H1 (cell line): ENCODE results near the gene SOCS6. TPM values are rescaled to one million over a fixed set of nuclear protein-coding genes. Genes with fewer than 3 reads are reported as not detected.

ENCODE experiments used
- CTCF ChIA-PET: fragments of 300-600 bp; sonication (Branson Sonifier 250); formaldehyde crosslinking; loops from one replicate; lab custom pipeline; 2021; ENCODE audit not compliant: partially characterized antibody; lab: Charles Lee
- POLR2A ChIA-PET: fragments of 300-600 bp; sonication (Branson Sonifier 250); formaldehyde crosslinking; loops from one replicate; lab custom pipeline; 2021; ENCODE audit warnings: inconsistent platforms; ENCODE audit not compliant: partially characterized antibody; lab: Charles Lee
- DNase-seq, 2 experiments: peaks; one replicate each; pipeline versions ENCODE4 v3.0.0 to v3.0.0-alpha.2; 2010 to 2022; ENCODE audit warnings: low spot score in 2 of 2, low read depth in 1 of 2, mixed read lengths in 1 of 2
- FAIRE-seq: peaks from 2 replicates; lab custom pipeline; 2011; peaks lifted over from hg19 to GRCh38; lab: Jason Lieb, UNC
- H2AFZ ChIP-seq: 2 replicates; pipeline ENCODE4 v1.8.1; 2012; ENCODE audit warnings: low read length, inconsistent platforms
- H2AK5ac ChIP-seq: 2 replicates; pipeline ENCODE4 v1.6.1; 2013; ENCODE audit warnings: low read depth, low read length
- H2BK120ac ChIP-seq: replicated peaks from 2 replicates; pipeline ENCODE3; 2013; ENCODE audit warnings: low read depth, low read length, inconsistent platforms
- H2BK12ac ChIP-seq: 2 replicates; pipeline ENCODE4 v1.6.1; 2013; ENCODE audit warnings: low read depth, low read length
- H2BK15ac ChIP-seq: 2 replicates; pipeline ENCODE4 v1.6.1; 2013; ENCODE audit warnings: low read length
- H2BK20ac ChIP-seq: 2 replicates; pipeline ENCODE4 v1.6.1; 2013; ENCODE audit warnings: low read length
- H2BK5ac ChIP-seq: 2 replicates; pipeline ENCODE4 v1.6.1; 2013; ENCODE audit warnings: low read depth, low read length
- H3K14ac ChIP-seq: 2 replicates; pipeline ENCODE4 v1.6.1; 2013; ENCODE audit warnings: inconsistent platforms; ENCODE audit not compliant: insufficient read length
- H3K18ac ChIP-seq: 2 replicates; pipeline ENCODE4 v1.6.1; 2013; ENCODE audit warnings: low read length; ENCODE audit errors: extremely low read depth
- H3K23ac ChIP-seq: 2 replicates; pipeline ENCODE4 v1.6.1; 2013; ENCODE audit warnings: inconsistent platforms; ENCODE audit not compliant: insufficient read length
- H3K23me2 ChIP-seq: 2 replicates; pipeline ENCODE4 v1.6.1; 2013; ENCODE audit warnings: low read depth, low read length
- H3K27ac ChIP-seq: 2 replicates; pipeline ENCODE4 v1.6.1; 2011; ENCODE audit warnings: low read depth, low read length, inconsistent platforms
- H3K27me3 ChIP-seq, 4 experiments: replicated peaks in 1 of 4; 1 replicate in 1 of 4; 2 replicates in 3 of 4; pipeline versions ENCODE4 v1.6.1 to v1.8.1; 2011 to 2013; ENCODE audit warnings: low read length in 3 of 4, mild to moderate bottlenecking in 3 of 4, inconsistent platforms in 2 of 4, mixed read lengths in 2 of 4, moderate library complexity in 1 of 4; ENCODE audit not compliant: control insufficient read depth in 3 of 4, insufficient read depth in 3 of 4; ENCODE audit errors: extremely low read depth in 1 of 4
- H3K36me3 ChIP-seq, 4 experiments: 2 replicates each; pipeline versions ENCODE4 v1.6.1 to v1.8.1; 2011 to 2013; ENCODE audit warnings: mild to moderate bottlenecking in 4 of 4, low read length in 3 of 4, moderate library complexity in 2 of 4, control low read depth in 1 of 4, inconsistent platforms in 1 of 4; ENCODE audit not compliant: insufficient read depth in 4 of 4, control insufficient read depth in 2 of 4
- H3K4ac ChIP-seq: replicated peaks from 2 replicates; pipeline ENCODE3; 2013; ENCODE audit warnings: low read length, low read depth, mixed read lengths, inconsistent platforms; ENCODE audit not compliant: insufficient read length
- H3K4me1 ChIP-seq, 4 experiments: replicated peaks in 1 of 4; 1 replicate in 1 of 4; 2 replicates in 3 of 4; pipeline versions ENCODE4 v1.6.1 to v1.8.1; 2011 to 2013; ENCODE audit warnings: low read length in 3 of 4, inconsistent platforms in 2 of 4, mixed read lengths in 1 of 4; ENCODE audit not compliant: insufficient read depth in 4 of 4, control insufficient read depth in 3 of 4
- H3K4me2 ChIP-seq, 2 experiments: 2 replicates each; pipeline versions ENCODE4 v1.6.1 to v1.8.1; 2011 to 2013; ENCODE audit warnings: low read depth in 2 of 2, low read length in 2 of 2, control low read depth in 1 of 2, inconsistent platforms in 1 of 2, mild to moderate bottlenecking in 1 of 2; ENCODE audit not compliant: insufficient read depth in 1 of 2
- H3K4me3 ChIP-seq, 4 experiments: fragments of 200-600, 300-600 bp in 1 of 4; sonication (generic), shearing (Covaris generic), sonication (Bioruptor Twin) in 1 of 4; 2 replicates each; pipeline versions ENCODE4 v1.5.1 to v1.8.1; 2011 to 2016; ENCODE audit warnings: low read length in 4 of 4, low read depth in 3 of 4, control low read depth in 2 of 4, inconsistent platforms in 2 of 4, mild to moderate bottlenecking in 2 of 4, mixed read lengths in 1 of 4, moderate library complexity in 1 of 4; ENCODE audit not compliant: insufficient read depth in 2 of 4; ENCODE audit errors: extremely low read depth in 1 of 4
- H3K56ac ChIP-seq: replicated peaks from 2 replicates; pipeline ENCODE3; 2013; ENCODE audit warnings: low read depth, mild to moderate bottlenecking, mixed read lengths, low read length, inconsistent platforms; ENCODE audit not compliant: insufficient read length
- H3K79me1 ChIP-seq: 2 replicates; pipeline ENCODE4 v1.6.1; 2013; ENCODE audit warnings: low read depth, low read length, control low read depth
- H3K79me2 ChIP-seq, 2 experiments: 2 replicates each; pipeline versions ENCODE4 v1.6.1 to v1.8.1; 2012 to 2013; ENCODE audit warnings: low read length in 2 of 2, mild to moderate bottlenecking in 2 of 2, inconsistent platforms in 1 of 2; ENCODE audit not compliant: insufficient read depth in 2 of 2, control insufficient read depth in 1 of 2
- H3K9ac ChIP-seq, 4 experiments: replicated peaks in 1 of 4; 1 replicate in 1 of 4; 2 replicates in 3 of 4; pipeline versions ENCODE4 v1.6.1 to v1.8.1; 2011 to 2013; ENCODE audit warnings: low read depth in 3 of 4, low read length in 3 of 4, control low read depth in 2 of 4, mild to moderate bottlenecking in 2 of 4, moderate library complexity in 2 of 4, inconsistent platforms in 1 of 4; ENCODE audit errors: extremely low read depth in 1 of 4
- H3K9me3 ChIP-seq, 2 experiments: 2 replicates each; pipeline versions ENCODE4 v1.6.1 to v1.8.1; 2012 to 2013; ENCODE audit warnings: mild to moderate bottlenecking in 2 of 2, moderate library complexity in 2 of 2, control low read depth in 1 of 2, inconsistent platforms in 1 of 2, low read depth in 1 of 2, low read length in 1 of 2, mixed read lengths in 1 of 2; ENCODE audit not compliant: insufficient read depth in 2 of 2
- H4K20me1 ChIP-seq, 2 experiments: replicated peaks in 1 of 2; 2 replicates each; pipeline versions ENCODE3 to v1.8.1; 2011 to 2013; ENCODE audit warnings: inconsistent platforms in 2 of 2, low read length in 2 of 2, mild to moderate bottlenecking in 1 of 2; ENCODE audit not compliant: insufficient read depth in 2 of 2, control insufficient read depth in 1 of 2
- H4K5ac ChIP-seq: 2 replicates; pipeline ENCODE4 v1.6.1; 2013; ENCODE audit warnings: low read length, low read depth, mixed read lengths, inconsistent platforms; ENCODE audit not compliant: insufficient read length
- H4K8ac ChIP-seq: 2 replicates; pipeline ENCODE4 v1.8.0; 2013; ENCODE audit warnings: mild to moderate bottlenecking, moderate library complexity, low read length, inconsistent platforms; ENCODE audit not compliant: insufficient read depth; ENCODE audit errors: extremely low read depth
- H4K91ac ChIP-seq: replicated peaks from 2 replicates; pipeline ENCODE3; 2013; ENCODE audit warnings: low read length, mixed read lengths, inconsistent platforms; ENCODE audit not compliant: insufficient read length
- ATF2 ChIP-seq: IDR thresholded peaks from 2 replicates; pipeline ENCODE4 v1.6.1; 2012; ENCODE audit warnings: low read length, inconsistent platforms
- BCL11A ChIP-seq, 2 experiments: IDR thresholded peaks; one replicate each; pipeline ENCODE4 v1.6.1; 2011; ENCODE audit warnings: low read depth in 2 of 2, low read length in 2 of 2, mild to moderate bottlenecking in 2 of 2
- CBX8 ChIP-seq: fragments of 300-800, 300-1000 bp; sonication (generic); IDR thresholded peaks from 2 replicates; pipeline ENCODE4 v1.7.1; 2016; ENCODE audit warnings: low read depth, low read length, borderline replicate concordance
- EP300 ChIP-seq, 2 experiments: IDR thresholded peaks; 1 replicate in 1 of 2; 2 replicates in 1 of 2; pipeline ENCODE4 v1.6.1; 2011 to 2012; ENCODE audit warnings: low read depth in 2 of 2, low read length in 2 of 2, mild to moderate bottlenecking in 2 of 2, borderline replicate concordance in 1 of 2, inconsistent platforms in 1 of 2, moderate library complexity in 1 of 2
- KDM1A ChIP-seq: fragments of 200-600, 300-600 bp; sonication (generic); IDR thresholded peaks from 2 replicates; pipeline ENCODE4 v1.7.1; 2016; ENCODE audit warnings: mild to moderate bottlenecking, low read length, borderline replicate concordance
- MAFK ChIP-seq: IDR thresholded peaks from 2 replicates; pipeline ENCODE4 v1.6.1; 2012; ENCODE audit warnings: low read depth, mild to moderate bottlenecking, improper control_type of control experiment, low read length
- POU5F1 ChIP-seq: IDR thresholded peaks from 2 replicates; pipeline ENCODE4 v1.6.1; 2011; ENCODE audit warnings: low read depth, mild to moderate bottlenecking, low read length, moderate library complexity
- RBBP5 ChIP-seq: IDR thresholded peaks from 2 replicates; pipeline ENCODE4 v1.7.1; 2012; ENCODE audit warnings: low read depth, mild to moderate bottlenecking, inconsistent platforms, low read length, moderate library complexity, borderline replicate concordance
- RXRA ChIP-seq: IDR thresholded peaks from 2 replicates; pipeline ENCODE4 v1.6.1; 2011; ENCODE audit warnings: low read depth, mild to moderate bottlenecking, low read length, moderate library complexity; ENCODE audit not compliant: insufficient read depth
- SP1 ChIP-seq: IDR thresholded peaks from 2 replicates; pipeline ENCODE4 v1.6.1; 2011; ENCODE audit warnings: low read depth, low read length
- SP2 ChIP-seq: IDR thresholded peaks from 2 replicates; pipeline ENCODE4 v1.6.1; 2012; ENCODE audit warnings: mild to moderate bottlenecking, low read length, inconsistent platforms
- TCF12 ChIP-seq: IDR thresholded peaks from 2 replicates; pipeline ENCODE4 v1.6.1; 2011; ENCODE audit warnings: low read depth, mild to moderate bottlenecking, low read length
- YY1 ChIP-seq: IDR thresholded peaks from 2 replicates; pipeline ENCODE4 v1.6.1; 2011; ENCODE audit warnings: low read depth, mild to moderate bottlenecking, low read length
- WGBS, 2 experiments: shearing (Covaris generic) in 1 of 2; methylation state at CpG; one replicate each; pipeline versions ENCODE4 v1.1.6 to v1.1.7; 2013 to 2015; ENCODE audit warnings: low lambda C conversion rate in 2 of 2, mixed read lengths in 2 of 2, inconsistent platforms in 1 of 2, low coverage in 1 of 2, missing lambda C conversion rate in 1 of 2; ENCODE audit not compliant: insufficient replicate concordance in 2 of 2, insufficient coverage in 1 of 2, insufficient read length in 1 of 2; ENCODE audit errors: extremely low coverage in 1 of 2, missing lambda C conversion rate in 1 of 2; 5-methylcytosine and 5-hydroxymethylcytosine counted together
- polyA plus RNA-seq, 7 experiments: library from polyadenylated mRNA; depleted of rRNA in 3 of 7; stranded (reverse) in 5 of 7; unstranded in 2 of 7; fragments of >200 nt in 5 of 7; fragments of 200-250 nt in 2 of 7; gene quantifications; 1 replicate in 5 of 7; 2 replicates in 1 of 7; 4 replicates in 1 of 7; pipeline versions ENCODE4 v1.2.1 to v1.2.3, GENCODE V29; 2011 to 2013; ENCODE audit warnings: missing spikeins in 2 of 7, mixed read lengths in 2 of 7
- total RNA-seq: library from RNA; stranded (reverse); fragmentation: NEBNext Ultra II Directional; extraction: Animal tissue kit (Norgen Biotek cat#: 25700); gene quantifications from 2 replicates; pipeline ENCODE4 v1.2.1, GENCODE V29; 2021

Gene SOCS6
- total and polyA plus RNA-seq, 2 of the 8 experiments (the other 6 are each of a cell fraction or from before 2014, with no cell fraction given) = 9.1 to 22.9 TPM

DNA sequence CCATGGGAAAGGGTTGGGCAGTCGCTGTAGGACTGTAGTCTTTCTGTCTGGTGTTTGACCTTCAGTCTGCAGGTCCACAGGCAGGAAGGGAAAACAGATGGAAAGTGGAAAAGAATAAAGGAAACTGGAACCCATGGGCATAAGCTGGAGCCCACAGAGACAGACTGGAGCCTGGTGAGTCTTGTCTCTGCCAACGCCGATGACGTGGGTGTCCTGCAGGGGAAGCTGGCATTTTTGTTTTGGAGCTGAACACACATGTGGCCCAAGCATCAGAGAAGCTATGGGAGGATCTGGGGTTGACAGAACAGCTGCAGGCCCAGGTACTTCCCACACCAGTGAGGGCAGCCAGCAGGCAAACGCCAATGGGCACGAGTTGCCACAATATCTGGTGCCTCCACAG is 28.2 kb upstream of the SOCS6 start:
- Histone ChIP-seq H2AK5ac (no peak overlapping the region), H3K4me3 (no peak overlapping the region), H3K9ac (no peak overlapping the region), H2BK12ac (no peak overlapping the region), H3K9me3 (peaks cover 3 to 12% of the 10 kb centered on the region in 2 experiments; a peak in 2 of 4 replicates), H3K79me2 (no peaks in the 10 kb centered on the region), H2BK15ac (no peak overlapping the region), H3K4me2 (no peak overlapping the region), H3K23me2 (no peaks in the 10 kb centered on the region), H3K56ac (no peak overlapping the region), H3K27ac (no peak overlapping the region), H3K36me3 (no peaks in the 10 kb centered on the region), H3K27me3 (no peaks in the 10 kb centered on the region), H4K5ac (no peak overlapping the region), H3K18ac (no peak overlapping the region), H4K8ac (no peak overlapping the region), H3K79me1 (no peaks in the 10 kb centered on the region), H3K4me1 (no peaks in the 10 kb centered on the region), H2BK120ac (no peak overlapping the region), H2BK5ac (no peak overlapping the region), H3K23ac (no peak overlapping the region), H4K91ac (no peak overlapping the region), H3K14ac (no peak overlapping the region), H4K20me1 (no peaks in the 10 kb centered on the region), H2BK20ac (no peak overlapping the region), H3K4ac (no peak overlapping the region), H2AFZ (peak overlapping the region; percentile 4; the same call in 1 of the 2 replicates)
- POLR2A ChIA-PET = no interaction called here
- FAIRE-seq (no peak), DNase-seq (no peak)
- 88% methylated on average over 6 of the region's 6 CpGs; no CpG with 5 or more reads in 1 of the 2 experiments for WGBS, 2 experiments
- CTCF ChIA-PET = interaction anchor here (1.1 to 1.3 kb wide), 2 partner anchors 14 to 190 kb away, joined by 3 to 5 read pairs; no protein-coding TSS in a partner anchor
- TF ChIP-seq BCL11A (IDR thresholded peaks at IDR 0.05; ENCODE audit: low read depth in 2 of 2, low read length in 2 of 2) (no peak), RXRA (no peak), SP1 (no peak), YY1 (no peak), SP2 (no peak), EP300 (IDR thresholded peaks at IDR 0.05; ENCODE audit: borderline replicate concordance in 1 of 2, low read depth in 2 of 2, low read length in 2 of 2) (no peak), RBBP5 (no peak), POU5F1 (no peak), CBX8 (no peak), MAFK (no peak), KDM1A (no peak), TCF12 (no peak), ATF2 (no peak)
